ENCODE data around the gene STN1.

Gene STN1

DNA sequence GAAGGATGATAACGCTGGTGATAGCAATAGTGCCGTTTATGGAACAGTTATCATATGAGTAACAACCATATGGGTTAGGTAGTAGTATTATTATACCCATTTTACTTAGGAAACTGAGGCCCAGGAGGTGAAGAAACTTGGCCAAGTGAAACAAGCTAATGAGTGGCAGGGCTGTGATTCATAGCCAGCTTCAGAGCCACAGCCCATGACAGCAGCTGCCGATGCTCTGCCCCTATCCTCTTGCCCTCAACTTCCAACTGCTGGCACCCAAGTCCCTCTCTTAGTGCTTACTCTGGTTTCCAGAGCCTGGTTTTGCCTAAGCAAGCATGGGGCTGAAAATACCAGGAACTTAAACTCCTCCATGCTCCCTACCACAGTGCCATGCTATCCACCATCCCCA lies 74.9 kb downstream of the STN1 start:
- DNase-seq (ENCODE audit: low spot score), result no peak

DNA sequence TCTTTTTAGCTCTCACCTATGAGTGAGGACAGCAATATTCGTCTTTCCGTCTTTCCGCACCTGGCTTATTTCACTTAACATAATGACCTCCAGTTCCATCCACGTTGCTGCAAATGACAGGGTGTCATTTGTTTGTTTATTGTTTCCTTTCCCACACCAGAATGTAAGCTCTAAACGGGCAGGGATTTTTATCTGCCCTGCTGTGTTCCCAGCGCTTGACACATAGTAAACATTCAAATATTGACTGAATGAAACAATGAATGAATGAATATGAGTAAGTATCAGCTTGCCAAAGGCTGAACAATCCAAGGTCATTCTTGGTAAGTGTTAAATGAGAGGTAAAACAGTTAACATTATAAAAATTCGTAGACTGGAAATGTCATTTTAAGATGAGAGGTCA lies 75.4 kb downstream of the STN1 start:
- no peak for DNase-seq (ENCODE audit: low spot score)

DNA sequence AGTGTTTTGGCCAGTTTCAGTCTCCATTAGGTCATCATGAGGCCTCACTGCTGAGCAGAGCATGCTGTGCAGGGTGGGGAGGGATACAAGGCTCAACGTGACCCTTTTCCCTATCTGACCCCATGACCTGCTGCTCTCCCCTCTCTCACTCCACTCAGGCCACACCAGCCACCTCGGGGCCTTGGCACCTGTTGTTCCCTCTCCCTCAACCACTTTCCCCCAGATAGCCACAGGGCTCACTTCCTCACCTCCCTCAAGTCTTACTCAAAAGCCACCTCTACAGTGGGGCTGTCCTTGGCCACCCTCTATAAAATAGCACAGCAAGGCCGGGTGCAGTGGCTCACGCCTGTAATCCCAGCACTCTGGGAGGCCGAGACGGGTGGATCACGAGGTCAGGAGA lies 76.5 kb downstream of the STN1 start:
- DNase-seq (ENCODE audit: low spot score), result no peak

DNA sequence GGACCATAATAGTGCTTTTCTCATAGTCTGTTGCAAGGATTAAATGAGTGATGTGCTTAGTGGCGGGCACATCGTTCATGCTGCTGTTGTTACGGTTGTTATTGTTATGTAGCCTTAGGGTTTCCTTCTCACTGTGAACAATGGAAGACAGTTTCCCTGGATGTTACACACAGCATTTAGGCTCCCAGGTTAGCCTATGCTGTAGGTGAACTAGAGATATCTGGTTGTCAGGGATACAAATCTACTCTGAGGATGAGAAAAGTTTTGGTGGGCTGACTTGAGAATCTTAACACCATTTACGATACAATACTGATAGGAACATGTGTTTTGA lies 77.3 kb downstream of the STN1 start:
- no peak for DNase-seq (ENCODE audit: low spot score)

DNA sequence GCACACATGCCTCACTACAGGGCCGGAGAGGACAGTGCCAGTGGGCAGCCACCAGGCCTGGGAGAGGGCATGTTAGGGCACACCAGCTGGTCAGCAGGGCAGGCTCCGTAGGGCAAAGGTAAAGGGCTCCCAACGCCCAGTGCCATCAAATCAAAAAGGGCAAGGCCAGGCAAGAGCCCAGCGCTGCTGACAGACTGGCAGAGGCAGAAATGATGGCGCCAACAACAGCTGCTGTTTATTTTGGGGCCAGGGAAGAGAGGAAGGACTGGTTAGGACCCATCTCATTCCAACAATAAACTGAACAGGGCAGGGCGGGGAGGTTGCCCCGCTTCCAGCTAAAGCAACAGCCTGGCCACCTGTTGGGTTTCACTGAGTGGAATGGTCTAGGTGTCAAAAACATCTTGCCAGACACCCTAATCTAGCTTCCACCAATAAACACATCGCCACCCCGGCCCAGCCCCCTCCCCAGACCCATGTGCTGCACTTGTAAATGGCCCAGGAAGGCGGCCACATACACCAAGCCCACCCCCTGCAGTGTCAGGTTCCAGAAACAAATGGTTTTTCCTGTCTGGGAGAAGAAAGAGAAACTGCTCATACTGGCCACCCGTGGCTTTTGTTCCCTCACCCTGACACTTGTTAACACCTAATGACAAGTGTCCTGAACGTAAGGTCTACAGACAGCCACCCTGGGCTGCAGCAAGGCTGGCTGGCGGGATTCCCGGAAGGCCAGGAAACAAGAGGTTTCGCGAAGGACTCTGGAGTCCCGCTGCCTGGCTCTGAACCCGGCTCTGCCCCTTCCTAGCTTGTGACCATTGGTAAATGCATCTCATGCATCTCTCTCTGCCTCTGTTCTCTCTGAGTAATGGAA lies 77.9 kb downstream of the STN1 start:
- DNase-seq (ENCODE audit: low spot score), result no peak

DNA sequence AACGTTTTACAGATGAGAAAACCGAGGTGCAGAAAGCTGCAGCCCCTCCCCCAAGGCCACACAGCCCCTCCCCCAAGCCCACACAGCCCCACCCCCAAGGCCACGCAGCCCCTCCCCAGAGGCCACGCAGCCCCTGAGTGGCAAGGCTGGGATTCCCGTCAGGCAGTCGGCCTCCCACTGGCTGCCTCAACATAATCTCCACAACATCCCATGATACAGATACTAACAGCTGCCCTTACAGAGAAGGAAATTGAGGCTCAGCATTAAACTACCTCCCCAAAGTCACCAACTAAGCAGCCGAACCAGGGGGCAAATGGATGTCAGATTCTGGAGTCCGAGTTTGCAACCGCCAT lies 78.5 kb downstream of the STN1 start:
- no peak for DNase-seq (ENCODE audit: low spot score)

DNA sequence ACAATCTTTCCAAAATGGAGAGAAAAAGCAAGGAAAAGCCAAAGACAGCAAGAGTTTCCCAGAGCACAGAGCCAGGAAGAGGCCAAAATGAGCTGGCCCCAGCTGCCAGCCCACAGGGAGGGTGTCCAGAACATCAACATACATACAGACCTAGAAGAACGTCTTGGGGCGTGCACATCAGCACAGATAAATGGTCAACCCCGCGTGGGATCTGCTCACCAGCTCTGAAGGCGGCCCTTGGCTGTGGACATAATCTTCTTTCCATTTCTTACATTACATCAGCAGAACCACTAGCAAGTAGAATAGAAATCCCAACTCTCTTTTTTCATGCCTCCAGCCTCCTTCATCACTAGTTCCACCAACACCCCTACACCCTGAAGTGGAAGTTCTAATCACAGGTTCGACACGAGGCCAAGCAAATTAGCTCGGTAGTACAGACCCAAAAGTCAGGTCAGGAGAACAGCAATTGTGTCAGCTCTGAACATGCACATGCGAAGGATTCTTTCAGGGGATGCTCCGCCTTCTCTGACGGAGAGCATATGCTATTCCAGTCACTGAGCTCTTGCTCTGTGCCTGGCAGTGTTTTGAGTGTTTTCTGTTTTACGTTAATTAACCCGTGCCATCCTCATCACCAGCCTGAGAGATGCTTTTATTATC lies 79.0 kb downstream of the STN1 start:
- DNase-seq (ENCODE audit: low spot score), result no peak

DNA sequence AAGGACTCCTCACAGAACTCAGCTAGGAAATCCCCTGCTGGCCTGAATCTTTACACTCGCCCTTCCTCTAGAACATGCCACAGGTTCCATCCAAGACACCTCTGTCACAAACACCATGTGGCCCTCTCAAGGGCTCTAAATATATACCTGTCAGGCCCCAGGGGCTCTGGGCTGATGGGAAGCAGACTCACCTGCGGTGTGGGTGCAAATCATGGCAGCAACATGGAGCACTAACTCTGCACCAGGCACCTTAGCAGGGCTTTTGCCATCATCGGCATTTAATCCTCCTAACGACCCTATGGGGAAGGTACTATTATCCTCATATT lies 80.0 kb downstream of the STN1 start:
- no peak for DNase-seq (ENCODE audit: low spot score)

DNA sequence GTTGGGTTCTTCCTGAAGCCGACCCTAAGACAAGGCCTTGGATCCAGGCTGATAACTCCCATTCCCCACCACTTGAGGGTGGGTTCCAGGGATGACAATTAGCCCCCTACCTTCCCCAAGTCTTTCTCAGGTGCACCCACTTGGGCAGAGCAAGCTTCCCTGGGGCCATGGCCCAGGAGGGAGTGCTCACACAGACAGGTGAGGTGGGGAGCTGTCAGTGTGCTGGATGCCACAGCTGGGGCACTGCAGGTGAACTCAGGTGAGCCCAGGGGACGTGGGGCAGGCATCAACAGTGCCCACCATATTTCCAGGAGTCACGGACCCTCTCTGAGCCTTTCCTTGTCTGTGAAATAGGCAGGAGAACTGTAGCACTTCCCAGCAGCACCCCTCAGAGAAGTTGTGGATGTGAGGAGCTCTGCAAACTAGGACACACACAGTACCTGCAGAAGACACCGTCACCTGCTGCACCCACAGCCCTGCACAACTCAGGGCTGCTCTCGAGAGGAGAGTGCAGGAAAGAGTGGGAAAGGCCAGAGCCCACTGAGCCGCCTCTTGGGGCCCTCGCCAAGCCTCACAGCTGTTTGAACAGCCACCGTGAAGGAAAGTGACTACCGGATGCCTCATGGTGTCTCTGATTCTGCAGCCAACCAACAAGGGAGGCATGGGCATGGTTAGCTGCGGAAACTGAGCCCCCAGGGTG lies 80.5 kb downstream of the STN1 start:
- no peak for DNase-seq (ENCODE audit: low spot score)

DNA sequence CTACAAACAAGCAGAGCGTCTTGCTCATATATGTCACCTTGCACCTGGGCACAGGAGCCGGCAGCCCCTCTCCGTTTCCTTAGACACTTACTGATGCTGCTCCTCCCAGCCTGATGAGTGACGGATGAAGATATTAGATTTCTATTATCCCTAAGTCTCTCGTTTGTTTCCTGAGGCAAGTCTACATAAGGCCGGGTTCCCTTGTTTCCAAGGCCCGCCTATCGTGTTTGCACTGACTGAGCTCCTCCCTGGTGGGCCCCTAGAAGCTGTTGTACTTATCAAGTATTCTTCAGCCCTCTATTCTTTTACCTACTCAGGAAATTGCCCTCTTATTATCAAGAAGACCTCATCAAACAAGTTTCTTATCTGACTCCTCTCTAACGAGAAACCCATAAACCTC lies 81.1 kb downstream of the STN1 start:
- DNase-seq (ENCODE audit: low spot score), result no peak

DNA sequence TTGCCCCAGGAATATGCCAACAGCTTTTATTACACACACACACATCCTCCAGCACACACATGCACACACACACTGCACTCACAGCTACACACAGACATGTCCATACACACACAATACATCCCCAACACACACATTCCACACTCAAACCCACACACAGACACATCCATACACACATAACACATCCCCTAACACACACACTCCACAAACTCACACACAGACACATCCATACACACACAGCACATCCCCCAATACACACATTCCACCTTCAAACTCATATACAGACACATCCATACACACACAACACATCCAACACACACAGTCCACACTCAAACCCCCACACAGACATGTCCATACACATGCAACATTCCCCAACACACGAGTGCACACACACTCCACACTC lies 81.7 kb downstream of the STN1 start:
- no peak for DNase-seq (ENCODE audit: low spot score)

DNA sequence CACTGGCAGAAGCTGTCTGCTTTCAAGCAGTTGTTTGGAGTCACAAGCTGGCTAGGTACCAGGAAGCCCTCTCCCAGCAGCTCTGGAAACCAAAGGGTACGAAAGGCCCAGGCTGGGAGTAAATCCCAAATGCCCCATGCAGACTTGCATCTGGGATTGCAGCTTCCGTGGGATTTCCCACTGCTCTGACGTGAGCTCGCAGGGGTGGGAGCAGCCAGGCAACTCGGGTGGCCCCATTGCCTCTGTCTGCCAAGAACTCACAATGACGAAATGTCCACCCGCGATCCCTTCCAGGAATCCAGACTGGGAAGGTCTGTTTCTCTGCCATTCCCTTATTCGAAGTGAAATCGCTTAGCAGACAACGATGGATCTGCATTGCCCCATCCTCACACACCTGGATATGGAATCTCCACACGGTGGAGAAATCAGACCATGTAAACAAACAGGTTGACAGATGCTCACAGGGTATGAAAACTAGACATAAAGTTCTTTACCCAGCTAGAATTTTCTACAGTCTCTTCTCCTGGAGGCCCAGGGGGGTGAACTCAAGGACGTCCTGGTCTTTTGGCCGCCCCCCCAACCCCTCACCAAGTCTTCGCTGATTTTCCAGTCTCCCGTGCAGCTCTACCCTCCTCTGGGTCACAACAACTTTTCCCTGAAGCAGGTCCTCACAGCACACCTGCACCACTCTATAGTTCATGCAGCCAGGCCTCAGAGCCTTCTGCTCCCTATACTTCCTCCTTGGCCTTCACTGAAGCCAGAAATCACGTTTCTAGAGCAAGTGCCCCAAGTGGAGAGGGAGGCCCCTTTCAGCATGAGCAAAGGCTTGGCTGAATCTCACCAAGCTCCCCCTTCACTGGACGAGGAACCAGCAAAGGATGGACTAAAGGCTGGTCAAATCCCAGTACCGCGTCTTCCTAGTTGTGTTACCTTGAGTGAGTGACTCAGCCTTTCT lies 82.6 kb downstream of the STN1 start:
- DNase-seq (ENCODE audit: low spot score), result no peak

DNA sequence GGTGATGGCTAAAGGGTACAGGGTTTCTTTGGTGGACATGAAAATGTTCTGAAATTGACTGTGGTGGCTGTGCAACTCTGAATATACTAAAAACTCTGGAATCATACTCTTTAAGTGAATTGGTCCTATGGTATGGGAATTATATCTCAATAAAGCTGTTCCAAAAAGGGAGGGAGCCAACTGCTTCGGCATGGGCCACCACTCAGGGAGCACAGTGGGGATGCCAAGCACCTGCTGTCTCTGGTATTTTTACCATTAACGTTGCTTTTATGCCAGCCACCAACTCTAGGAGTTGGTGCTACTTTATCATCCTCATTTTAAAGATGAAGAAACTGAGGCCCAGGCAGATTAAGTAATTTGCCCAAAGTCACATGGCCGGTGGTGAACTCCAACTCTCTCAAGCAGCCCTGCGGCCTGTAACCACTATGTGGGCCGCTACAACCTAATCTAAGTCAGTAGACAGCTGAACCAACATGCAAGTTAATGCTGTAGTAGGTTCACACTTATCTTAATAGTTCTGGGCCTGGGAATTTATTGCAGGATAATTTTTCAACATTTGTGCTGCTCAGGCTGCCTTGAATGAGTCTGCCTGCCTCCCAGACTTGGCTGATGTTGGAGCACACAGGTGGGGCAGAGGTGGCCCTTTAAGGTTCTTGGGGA lies 83.4 kb downstream of the STN1 start:
- no peak for DNase-seq (ENCODE audit: low spot score)

DNA sequence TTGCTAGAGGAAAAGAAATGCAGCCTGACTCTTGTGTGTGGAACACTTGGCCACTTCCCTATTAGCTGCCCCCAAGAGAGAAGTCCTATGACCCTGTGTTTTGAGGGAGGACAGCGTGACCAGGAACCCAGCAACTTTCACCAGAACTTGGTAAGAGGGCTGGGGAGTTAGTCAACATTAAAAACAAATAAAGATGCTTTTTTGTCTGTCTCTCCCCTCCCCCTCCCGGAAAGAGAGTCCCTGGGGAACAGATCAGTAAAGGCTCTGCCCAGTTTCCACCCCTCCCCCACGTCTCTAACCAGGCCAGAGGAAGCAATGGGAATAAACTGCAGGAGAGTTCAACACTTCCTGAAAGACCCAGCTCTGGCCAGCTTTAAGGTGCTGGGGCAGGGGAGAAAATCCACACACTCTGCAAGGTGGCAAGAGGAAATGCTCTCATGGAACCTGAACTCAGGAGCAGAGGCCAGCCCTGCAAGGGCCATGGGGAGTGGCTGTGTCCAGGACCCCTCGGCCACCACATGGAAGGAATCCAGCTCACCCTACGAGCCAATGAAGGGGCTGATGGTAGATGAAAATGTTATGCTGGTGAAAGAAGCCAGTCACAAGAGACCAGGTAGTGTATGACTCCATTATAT lies 84.1 kb downstream of the STN1 start:
- peak; percentile 69 for DNase-seq (ENCODE audit: low spot score)

DNA sequence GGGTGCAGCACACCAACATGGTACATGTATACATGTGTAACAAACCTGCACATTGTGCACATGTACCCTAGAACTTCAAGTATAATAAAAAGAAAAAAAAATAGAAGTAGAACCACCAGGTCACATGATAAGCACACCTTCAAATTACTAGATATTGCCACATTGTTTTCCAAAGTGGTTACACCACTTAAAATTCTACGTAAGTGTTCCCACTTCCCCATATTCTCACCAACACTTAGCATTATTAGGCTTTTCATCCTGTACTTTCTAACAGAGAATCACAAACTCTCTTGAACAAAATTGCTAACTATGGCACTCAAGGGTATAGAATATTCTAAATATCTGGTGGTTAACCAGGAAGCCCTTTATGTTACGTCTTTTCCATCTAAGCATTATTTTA lies 85.2 kb downstream of the STN1 start:
- no peak for DNase-seq (ENCODE audit: low spot score)
